WTC11 (cell line): ENCODE data around the gene HOXA7. TPM values are rescaled to one million over a fixed set of nuclear protein-coding genes. Genes with fewer than 3 reads are reported as not detected.

Source experiments
- ATAC-seq: fragments of 200-7000 bp; cut with Tn5 transposase; 2 replicates; pipeline ENCODE4 v1.10.0; 2021; ENCODE audit warnings: mild to moderate bottlenecking, moderate library complexity
- CTCF ChIA-PET: fragments of 300-600 bp; sonication (Branson Sonifier 250); formaldehyde crosslinking; loops from one replicate; lab custom pipeline; 2021; ENCODE audit warnings: antibody characterized with exemption; lab: Charles Lee
- POLR2A ChIA-PET: fragments of 350-600 bp; sonication (Branson Sonifier 250); formaldehyde crosslinking; loops from one replicate; lab custom pipeline; 2021; ENCODE audit warnings: antibody characterized with exemption; lab: Charles Lee
- DNase-seq: peaks from one replicate; pipeline ENCODE4 v3.0.0; 2021; ENCODE audit warnings: low spot score
- H3K27ac Mint-ChIP-seq: 2 replicates; pipeline ENCODE4 v1.8.0; 2021; ENCODE audit warnings: mixed read lengths
- H3K27me3 Mint-ChIP-seq: 2 replicates; pipeline ENCODE4 v1.8.0; 2021; ENCODE audit warnings: low read depth, mild to moderate bottlenecking, moderate library complexity, mixed read lengths
- H3K36me3 Mint-ChIP-seq: 2 replicates; pipeline ENCODE4 v1.8.0; 2021; ENCODE audit warnings: mixed read lengths
- H3K4me1 Mint-ChIP-seq: 2 replicates; pipeline ENCODE4 v1.8.0; 2022; ENCODE audit warnings: mixed read lengths
- H3K4me3 Mint-ChIP-seq: 2 replicates; pipeline ENCODE4 v1.8.0; 2021; ENCODE audit warnings: mild to moderate bottlenecking, moderate library complexity, mixed read lengths
- H3K9me3 Mint-ChIP-seq: 2 replicates; pipeline ENCODE4 v1.8.0; 2021; ENCODE audit warnings: mixed read lengths
- ATF1 ChIP-seq: sonication (generic); formaldehyde crosslinking; IDR thresholded peaks from 2 replicates; pipeline ENCODE4 v1.8.1; 2023; ENCODE audit warnings: mild to moderate bottlenecking, moderate library complexity, missing genetic modification reagents
- FOXP1 ChIP-seq: sonication (generic); formaldehyde crosslinking; IDR thresholded peaks from 2 replicates; pipeline ENCODE4 v1.8.0; 2022; ENCODE audit warnings: missing genetic modification reagents, mild to moderate bottlenecking, moderate library complexity, borderline replicate concordance
- IRF2 ChIP-seq: sonication (generic); formaldehyde crosslinking; IDR thresholded peaks from 2 replicates; pipeline ENCODE4 v1.8.0; 2022; ENCODE audit warnings: low read depth, missing genetic modification reagents, borderline replicate concordance
- MYBL2 ChIP-seq: sonication (generic); formaldehyde crosslinking; IDR thresholded peaks from 2 replicates; pipeline ENCODE4 v1.8.1; 2023; ENCODE audit warnings: mild to moderate bottlenecking, moderate library complexity, missing genetic modification reagents
- NFATC4 ChIP-seq: fragments of 250-450 bp; sonication (Bioruptor Pico); IDR thresholded peaks from 2 replicates; pipeline ENCODE4 v1.9.0; 2021; ENCODE audit warnings: mild to moderate bottlenecking
- OVOL2 ChIP-seq: fragments of 250-450 bp; sonication (Bioruptor Pico); IDR thresholded peaks from 2 replicates; pipeline ENCODE4 v1.9.0; 2021; ENCODE audit warnings: mild to moderate bottlenecking, borderline replicate concordance
- PRRX2 ChIP-seq: fragments of 250-450 bp; sonication (Bioruptor Pico); IDR thresholded peaks from 2 replicates; pipeline ENCODE4 v1.8.0; 2021; ENCODE audit warnings: mild to moderate bottlenecking
- RELA ChIP-seq: sonication (generic); formaldehyde crosslinking; IDR thresholded peaks from 2 replicates; pipeline ENCODE4 v1.8.1; 2022; ENCODE audit warnings: missing genetic modification reagents, mild to moderate bottlenecking, borderline replicate concordance
- SP1 ChIP-seq: sonication (generic); formaldehyde crosslinking; conservative IDR thresholded peaks from 2 replicates; pipeline ENCODE4 v1.8.1; 2022; ENCODE audit warnings: missing genetic modification reagents
- TEAD4 ChIP-seq: sonication (generic); formaldehyde crosslinking; IDR thresholded peaks from 2 replicates; pipeline ENCODE4 v1.8.0; 2022; ENCODE audit warnings: mild to moderate bottlenecking, missing genetic modification reagents
- ZNF138 ChIP-seq: sonication (generic); formaldehyde crosslinking; conservative IDR thresholded peaks from 2 replicates; pipeline ENCODE4 v1.8.1; 2022; ENCODE audit warnings: mild to moderate bottlenecking, moderate library complexity, missing genetic modification reagents
- ZNF232 ChIP-seq: sonication (generic); formaldehyde crosslinking; IDR thresholded peaks from 2 replicates; pipeline ENCODE4 v1.8.0; 2022; ENCODE audit warnings: mild to moderate bottlenecking, missing genetic modification reagents
- ZNF263 ChIP-seq: sonication (generic); formaldehyde crosslinking; IDR thresholded peaks from 2 replicates; pipeline ENCODE4 v1.8.1; 2022; ENCODE audit warnings: low read depth, mild to moderate bottlenecking, moderate library complexity, missing genetic modification reagents
- ZNF396 ChIP-seq: fragments of 250-450 bp; sonication (Bioruptor Pico); IDR thresholded peaks from 2 replicates; pipeline ENCODE4 v1.8.0; 2021; ENCODE audit warnings: mild to moderate bottlenecking, moderate library complexity, borderline replicate concordance
- total RNA-seq: library from RNA; stranded (reverse); gene quantifications from 3 replicates; pipeline ENCODE4 v1.2.3, GENCODE V29; 2021
- TF ChIP-seq, protein P1 (sequence below): sonication (generic); formaldehyde crosslinking; IDR thresholded peaks from 2 replicates; pipeline ENCODE4 v1.8.0; 2022; ENCODE audit warnings: missing genetic modification reagents
- TF ChIP-seq, protein P2 (sequence below): sonication (generic); formaldehyde crosslinking; IDR thresholded peaks from 2 replicates; pipeline ENCODE4 v1.8.1; 2022; ENCODE audit warnings: low read depth, mild to moderate bottlenecking, moderate library complexity, missing genetic modification reagents, borderline replicate concordance
- TF ChIP-seq, protein P3 (sequence below): fragments of 250-450 bp; sonication (Bioruptor Pico); IDR thresholded peaks from 2 replicates; pipeline ENCODE4 v2.1.2; 2022; ENCODE audit warnings: mild to moderate bottlenecking, moderate library complexity
- TF ChIP-seq, protein P4 (sequence below): sonication (generic); formaldehyde crosslinking; conservative IDR thresholded peaks from 2 replicates; pipeline ENCODE4 v1.8.1; 2022; ENCODE audit warnings: mild to moderate bottlenecking, missing genetic modification reagents
- TF ChIP-seq, protein P5 (sequence below): sonication (generic); formaldehyde crosslinking; IDR thresholded peaks from 2 replicates; pipeline ENCODE4 v1.8.1; 2023; ENCODE audit warnings: mild to moderate bottlenecking, missing genetic modification reagents, borderline replicate concordance
- TF ChIP-seq, protein P6 (sequence below): sonication (generic); formaldehyde crosslinking; IDR thresholded peaks from 2 replicates; pipeline ENCODE4 v1.8.0; 2022; ENCODE audit warnings: mild to moderate bottlenecking, missing genetic modification reagents
- TF ChIP-seq, protein P7 (sequence below): sonication (generic); formaldehyde crosslinking; IDR thresholded peaks from 2 replicates; pipeline ENCODE4 v1.8.0; 2022; ENCODE audit warnings: mild to moderate bottlenecking, missing genetic modification reagents

Gene HOXA7
- total RNA-seq, 1 experiment from 2014 or later = not detected

DNA sequence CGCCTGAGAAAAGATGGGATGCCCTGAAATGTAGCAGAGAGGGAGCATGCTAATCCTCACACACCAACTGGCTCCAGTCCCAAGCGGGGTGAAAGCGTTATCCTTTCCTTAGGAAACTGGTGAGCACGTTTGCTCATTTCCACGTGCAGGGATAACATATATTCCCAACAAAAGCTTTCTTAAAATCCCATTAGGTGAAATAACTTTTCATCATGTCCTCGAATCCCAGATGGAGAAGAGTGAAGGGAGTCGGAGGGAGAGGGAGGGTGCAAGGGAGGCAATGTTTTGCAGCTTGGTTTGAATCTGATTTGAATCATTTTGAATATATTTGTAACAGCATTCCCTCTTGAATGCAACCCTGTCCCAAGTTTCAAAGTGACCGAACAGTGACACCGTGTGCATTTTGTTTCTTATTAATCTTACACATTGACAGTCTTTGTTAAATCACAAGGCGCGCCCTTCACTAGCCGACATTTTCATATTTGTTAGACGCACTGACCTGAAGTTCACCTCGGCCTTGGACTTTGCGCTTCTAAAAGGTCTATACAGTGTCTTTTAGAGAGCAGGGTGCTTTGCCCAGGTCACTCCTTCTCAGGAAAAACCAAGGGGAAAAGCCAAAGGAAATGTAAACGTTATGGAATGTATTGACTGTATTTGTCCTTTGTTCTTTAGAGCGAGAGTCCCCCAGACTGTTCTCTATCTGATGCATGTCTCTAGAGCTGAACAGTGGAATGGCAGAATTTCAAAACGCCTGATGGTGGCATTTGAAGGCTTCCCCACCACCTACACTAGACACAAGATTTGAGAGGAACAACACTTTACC lies 22.9 kb downstream of the HOXA7 start:
- ATAC-seq (no peak), DNase-seq (no peak)
- H3K27ac Mint-ChIP-seq = no peak overlapping the region
- no peaks in the 10 kb centered on the region for H3K9me3 Mint-ChIP-seq
- peaks cover 96% of the 10 kb centered on the region for H3K27me3 Mint-ChIP-seq
- POLR2A ChIA-PET = no interaction called here
- TF ChIP-seq IRF2 (CRISPR knock-in tag) = no peak
- no peak for TF ChIP-seq ZNF263 (CRISPR knock-in tag)
- TF ChIP-seq, protein P1, sequence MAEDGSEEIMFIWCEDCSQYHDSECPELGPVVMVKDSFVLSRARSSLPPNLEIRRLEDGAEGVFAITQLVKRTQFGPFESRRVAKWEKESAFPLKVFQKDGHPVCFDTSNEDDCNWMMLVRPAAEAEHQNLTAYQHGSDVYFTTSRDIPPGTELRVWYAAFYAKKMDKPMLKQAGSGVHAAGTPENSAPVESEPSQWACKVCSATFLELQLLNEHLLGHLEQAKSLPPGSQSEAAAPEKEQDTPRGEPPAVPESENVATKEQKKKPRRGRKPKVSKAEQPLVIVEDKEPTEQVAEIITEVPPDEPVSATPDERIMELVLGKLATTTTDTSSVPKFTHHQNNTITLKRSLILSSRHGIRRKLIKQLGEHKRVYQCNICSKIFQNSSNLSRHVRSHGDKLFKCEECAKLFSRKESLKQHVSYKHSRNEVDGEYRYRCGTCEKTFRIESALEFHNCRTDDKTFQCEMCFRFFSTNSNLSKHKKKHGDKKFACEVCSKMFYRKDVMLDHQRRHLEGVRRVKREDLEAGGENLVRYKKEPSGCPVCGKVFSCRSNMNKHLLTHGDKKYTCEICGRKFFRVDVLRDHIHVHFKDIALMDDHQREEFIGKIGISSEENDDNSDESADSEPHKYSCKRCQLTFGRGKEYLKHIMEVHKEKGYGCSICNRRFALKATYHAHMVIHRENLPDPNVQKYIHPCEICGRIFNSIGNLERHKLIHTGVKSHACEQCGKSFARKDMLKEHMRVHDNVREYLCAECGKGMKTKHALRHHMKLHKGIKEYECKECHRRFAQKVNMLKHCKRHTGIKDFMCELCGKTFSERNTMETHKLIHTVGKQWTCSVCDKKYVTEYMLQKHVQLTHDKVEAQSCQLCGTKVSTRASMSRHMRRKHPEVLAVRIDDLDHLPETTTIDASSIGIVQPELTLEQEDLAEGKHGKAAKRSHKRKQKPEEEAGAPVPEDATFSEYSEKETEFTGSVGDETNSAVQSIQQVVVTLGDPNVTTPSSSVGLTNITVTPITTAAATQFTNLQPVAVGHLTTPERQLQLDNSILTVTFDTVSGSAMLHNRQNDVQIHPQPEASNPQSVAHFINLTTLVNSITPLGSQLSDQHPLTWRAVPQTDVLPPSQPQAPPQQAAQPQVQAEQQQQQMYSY (CRISPR knock-in tag) = no peak
- TF ChIP-seq, protein P2, sequence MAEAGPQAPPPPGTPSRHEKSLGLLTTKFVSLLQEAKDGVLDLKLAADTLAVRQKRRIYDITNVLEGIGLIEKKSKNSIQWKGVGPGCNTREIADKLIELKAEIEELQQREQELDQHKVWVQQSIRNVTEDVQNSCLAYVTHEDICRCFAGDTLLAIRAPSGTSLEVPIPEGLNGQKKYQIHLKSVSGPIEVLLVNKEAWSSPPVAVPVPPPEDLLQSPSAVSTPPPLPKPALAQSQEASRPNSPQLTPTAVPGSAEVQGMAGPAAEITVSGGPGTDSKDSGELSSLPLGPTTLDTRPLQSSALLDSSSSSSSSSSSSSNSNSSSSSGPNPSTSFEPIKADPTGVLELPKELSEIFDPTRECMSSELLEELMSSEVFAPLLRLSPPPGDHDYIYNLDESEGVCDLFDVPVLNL = no peak
- no peak for TF ChIP-seq RELA (CRISPR knock-in tag)
- TF ChIP-seq ZNF232 (CRISPR knock-in tag) = no peak
- no peak for TF ChIP-seq ZNF138
- no peak for TF ChIP-seq MYBL2 (CRISPR knock-in tag)
- TF ChIP-seq SP1 (CRISPR knock-in tag) = no peak
- no peak for TF ChIP-seq ZNF396 (CRISPR knock-in tag)
- TF ChIP-seq, protein P3, sequence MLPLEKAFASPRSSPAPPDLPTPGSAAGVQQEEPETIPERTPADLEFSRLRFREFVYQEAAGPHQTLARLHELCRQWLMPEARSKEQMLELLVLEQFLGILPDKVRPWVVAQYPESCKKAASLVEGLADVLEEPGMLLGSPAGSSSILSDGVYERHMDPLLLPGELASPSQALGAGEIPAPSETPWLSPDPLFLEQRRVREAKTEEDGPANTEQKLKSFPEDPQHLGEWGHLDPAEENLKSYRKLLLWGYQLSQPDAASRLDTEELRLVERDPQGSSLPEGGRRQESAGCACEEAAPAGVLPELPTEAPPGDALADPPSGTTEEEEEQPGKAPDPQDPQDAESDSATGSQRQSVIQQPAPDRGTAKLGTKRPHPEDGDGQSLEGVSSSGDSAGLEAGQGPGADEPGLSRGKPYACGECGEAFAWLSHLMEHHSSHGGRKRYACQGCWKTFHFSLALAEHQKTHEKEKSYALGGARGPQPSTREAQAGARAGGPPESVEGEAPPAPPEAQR (CRISPR knock-in tag) = no peak
- no peak for TF ChIP-seq FOXP1
- TF ChIP-seq OVOL2 = no peak
- TF ChIP-seq ATF1 (CRISPR knock-in tag) = no peak
- TF ChIP-seq TEAD4 (CRISPR knock-in tag) = no peak
- no peak overlapping the region for H3K4me3 Mint-ChIP-seq
- CTCF ChIA-PET = interaction anchor here (1.0 to 1.7 kb wide), 2 partner anchors 10 to 28 kb away, joined by 4 to 6 read pairs; partner anchors contain the start of gene HOXA5
- peaks cover 12% of the 10 kb centered on the region; the same call in 1 of the 2 replicates for H3K4me1 Mint-ChIP-seq
- H3K36me3 Mint-ChIP-seq = no peaks in the 10 kb centered on the region; the same call in 1 of the 2 replicates

DNA sequence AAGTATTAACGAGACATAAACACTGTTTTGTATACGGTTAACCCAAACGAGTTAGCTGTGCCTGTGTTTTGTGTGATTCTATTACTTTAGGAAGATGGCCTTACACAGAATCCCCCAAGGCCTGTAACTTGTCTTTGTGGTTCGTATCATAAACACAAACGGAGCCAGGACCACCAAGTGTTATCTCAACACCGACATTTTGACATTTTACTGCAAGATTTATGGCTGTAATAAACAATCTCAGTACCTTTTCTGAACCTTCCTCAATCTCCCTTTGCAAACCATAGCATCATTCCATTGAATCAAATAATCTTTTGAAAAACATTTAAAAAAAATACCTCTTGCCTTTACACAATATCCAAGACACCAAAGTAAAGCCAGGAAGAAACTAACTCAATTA lies 23.5 kb downstream of the HOXA7 start:
- Mint-ChIP-seq H3K4me3 (no peak overlapping the region), H3K4me1 (peaks cover 12% of the 10 kb centered on the region; the same call in 1 of the 2 replicates), H3K27me3 (peaks cover 96% of the 10 kb centered on the region), H3K9me3 (no peaks in the 10 kb centered on the region), H3K36me3 (no peaks in the 10 kb centered on the region; the same call in 1 of the 2 replicates), H3K27ac (no peak overlapping the region)
- DNase-seq (no peak), ATAC-seq (no peak)
- CTCF ChIA-PET = interaction anchor here (1.7 kb wide), 1 partner anchor 11 kb away, joined by 6 read pairs; the partner anchor contains the start of gene HOXA5
- POLR2A ChIA-PET = no interaction called here
- TF ChIP-seq NFATC4 (CRISPR knock-in tag) (no peak), ZNF138 (no peak), PRRX2 (CRISPR knock-in tag) (no peak)
- TF ChIP-seq, protein P4, sequence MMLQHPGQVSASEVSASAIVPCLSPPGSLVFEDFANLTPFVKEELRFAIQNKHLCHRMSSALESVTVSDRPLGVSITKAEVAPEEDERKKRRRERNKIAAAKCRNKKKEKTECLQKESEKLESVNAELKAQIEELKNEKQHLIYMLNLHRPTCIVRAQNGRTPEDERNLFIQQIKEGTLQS = no peak
- TF ChIP-seq, protein P5, sequence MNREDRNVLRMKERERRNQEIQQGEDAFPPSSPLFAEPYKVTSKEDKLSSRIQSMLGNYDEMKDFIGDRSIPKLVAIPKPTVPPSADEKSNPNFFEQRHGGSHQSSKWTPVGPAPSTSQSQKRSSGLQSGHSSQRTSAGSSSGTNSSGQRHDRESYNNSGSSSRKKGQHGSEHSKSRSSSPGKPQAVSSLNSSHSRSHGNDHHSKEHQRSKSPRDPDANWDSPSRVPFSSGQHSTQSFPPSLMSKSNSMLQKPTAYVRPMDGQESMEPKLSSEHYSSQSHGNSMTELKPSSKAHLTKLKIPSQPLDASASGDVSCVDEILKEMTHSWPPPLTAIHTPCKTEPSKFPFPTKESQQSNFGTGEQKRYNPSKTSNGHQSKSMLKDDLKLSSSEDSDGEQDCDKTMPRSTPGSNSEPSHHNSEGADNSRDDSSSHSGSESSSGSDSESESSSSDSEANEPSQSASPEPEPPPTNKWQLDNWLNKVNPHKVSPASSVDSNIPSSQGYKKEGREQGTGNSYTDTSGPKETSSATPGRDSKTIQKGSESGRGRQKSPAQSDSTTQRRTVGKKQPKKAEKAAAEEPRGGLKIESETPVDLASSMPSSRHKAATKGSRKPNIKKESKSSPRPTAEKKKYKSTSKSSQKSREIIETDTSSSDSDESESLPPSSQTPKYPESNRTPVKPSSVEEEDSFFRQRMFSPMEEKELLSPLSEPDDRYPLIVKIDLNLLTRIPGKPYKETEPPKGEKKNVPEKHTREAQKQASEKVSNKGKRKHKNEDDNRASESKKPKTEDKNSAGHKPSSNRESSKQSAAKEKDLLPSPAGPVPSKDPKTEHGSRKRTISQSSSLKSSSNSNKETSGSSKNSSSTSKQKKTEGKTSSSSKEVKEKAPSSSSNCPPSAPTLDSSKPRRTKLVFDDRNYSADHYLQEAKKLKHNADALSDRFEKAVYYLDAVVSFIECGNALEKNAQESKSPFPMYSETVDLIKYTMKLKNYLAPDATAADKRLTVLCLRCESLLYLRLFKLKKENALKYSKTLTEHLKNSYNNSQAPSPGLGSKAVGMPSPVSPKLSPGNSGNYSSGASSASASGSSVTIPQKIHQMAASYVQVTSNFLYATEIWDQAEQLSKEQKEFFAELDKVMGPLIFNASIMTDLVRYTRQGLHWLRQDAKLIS (CRISPR knock-in tag) = no peak
- TF ChIP-seq, protein P6, sequence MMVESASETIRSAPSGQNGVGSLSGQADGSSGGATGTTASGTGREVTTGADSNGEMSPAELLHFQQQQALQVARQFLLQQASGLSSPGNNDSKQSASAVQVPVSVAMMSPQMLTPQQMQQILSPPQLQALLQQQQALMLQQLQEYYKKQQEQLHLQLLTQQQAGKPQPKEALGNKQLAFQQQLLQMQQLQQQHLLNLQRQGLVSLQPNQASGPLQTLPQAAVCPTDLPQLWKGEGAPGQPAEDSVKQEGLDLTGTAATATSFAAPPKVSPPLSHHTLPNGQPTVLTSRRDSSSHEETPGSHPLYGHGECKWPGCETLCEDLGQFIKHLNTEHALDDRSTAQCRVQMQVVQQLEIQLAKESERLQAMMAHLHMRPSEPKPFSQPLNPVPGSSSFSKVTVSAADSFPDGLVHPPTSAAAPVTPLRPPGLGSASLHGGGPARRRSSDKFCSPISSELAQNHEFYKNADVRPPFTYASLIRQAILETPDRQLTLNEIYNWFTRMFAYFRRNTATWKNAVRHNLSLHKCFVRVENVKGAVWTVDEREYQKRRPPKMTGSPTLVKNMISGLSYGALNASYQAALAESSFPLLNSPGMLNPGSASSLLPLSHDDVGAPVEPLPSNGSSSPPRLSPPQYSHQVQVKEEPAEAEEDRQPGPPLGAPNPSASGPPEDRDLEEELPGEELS (CRISPR knock-in tag) = no peak
- TF ChIP-seq, protein P7, sequence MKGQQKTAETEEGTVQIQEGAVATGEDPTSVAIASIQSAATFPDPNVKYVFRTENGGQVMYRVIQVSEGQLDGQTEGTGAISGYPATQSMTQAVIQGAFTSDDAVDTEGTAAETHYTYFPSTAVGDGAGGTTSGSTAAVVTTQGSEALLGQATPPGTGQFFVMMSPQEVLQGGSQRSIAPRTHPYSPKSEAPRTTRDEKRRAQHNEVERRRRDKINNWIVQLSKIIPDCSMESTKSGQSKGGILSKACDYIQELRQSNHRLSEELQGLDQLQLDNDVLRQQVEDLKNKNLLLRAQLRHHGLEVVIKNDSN (CRISPR knock-in tag) = no peak
